HepG2 (cell line): ENCODE data around the gene SEMA3B. TPM values are rescaled to one million over a fixed set of nuclear protein-coding genes. Genes with fewer than 3 reads are reported as not detected.

Source experiments
- ARID5B ChIP-seq: IDR thresholded peaks from 2 replicates; pipeline ENCODE4 v1.4.0; 2020; ENCODE audit warnings: mild to moderate bottlenecking, missing genetic modification reagents
- DR1 ChIP-seq: sonication (generic); formaldehyde crosslinking; IDR thresholded peaks from 2 replicates; pipeline ENCODE4 v1.8.0; 2021; ENCODE audit warnings: mild to moderate bottlenecking, missing genetic modification reagents, inconsistent platforms
- ELF1 ChIP-seq: sonication (generic); formaldehyde crosslinking; IDR thresholded peaks from 2 replicates; pipeline ENCODE4 v1.4.0; 2020; ENCODE audit warnings: missing genetic modification reagents
- ELF3 ChIP-seq: IDR thresholded peaks from 2 replicates; pipeline ENCODE4 v1.6.1; 2016; ENCODE audit warnings: missing genetic modification reagents, missing compliant biosample characterization
- GABPB1 ChIP-seq: IDR thresholded peaks from 2 replicates; pipeline ENCODE4 v1.6.1; 2016; ENCODE audit warnings: mild to moderate bottlenecking, missing genetic modification reagents, moderate library complexity, missing compliant biosample characterization
- HNRNPL ChIP-seq: fragments of 200-400 bp; formaldehyde crosslinking; IDR thresholded peaks from 2 replicates; pipeline ENCODE4 v1.6.1; 2017; ENCODE audit warnings: mild to moderate bottlenecking, low read depth, low read length
- IRF9 ChIP-seq: sonication (generic); formaldehyde crosslinking; IDR thresholded peaks from 2 replicates; pipeline ENCODE4 v1.8.0; 2022; ENCODE audit warnings: missing genetic modification reagents, mild to moderate bottlenecking, borderline replicate concordance
- KAT8 ChIP-seq: IDR thresholded peaks from 2 replicates; pipeline ENCODE4 v1.6.1; 2016; ENCODE audit warnings: missing genetic modification reagents, missing compliant biosample characterization
- MTF1 ChIP-seq: sonication (generic); formaldehyde crosslinking; IDR thresholded peaks from 2 replicates; pipeline ENCODE4 v1.5.0; 2020; ENCODE audit warnings: missing genetic modification reagents
- NONO ChIP-seq, 2 experiments: fragments of 450-650 bp in 1 of 2; sonication (generic) in 1 of 2; formaldehyde crosslinking in 1 of 2; IDR thresholded peaks in 1 of 2; conservative IDR thresholded peaks in 1 of 2; 2 replicates each; pipeline versions ENCODE4 v1.6.1 to v1.8.0; 2017 to 2022; ENCODE audit warnings: mild to moderate bottlenecking in 1 of 2, missing genetic modification reagents in 1 of 2, moderate library complexity in 1 of 2
- PHF5A ChIP-seq: IDR thresholded peaks from one replicate; pipeline ENCODE4 v1.6.1; 2018; ENCODE audit warnings: low read depth, missing genetic modification reagents; ENCODE audit not compliant: unreplicated experiment
- RAD21 ChIP-seq: fragments of 450-650 bp; formaldehyde crosslinking; IDR thresholded peaks from 2 replicates; pipeline ENCODE4 v1.5.0; 2020; ENCODE audit warnings: mild to moderate bottlenecking
- RBFOX2 ChIP-seq: fragments of 200-400 bp; formaldehyde crosslinking; IDR thresholded peaks from 2 replicates; pipeline ENCODE4 v1.6.1; 2017; ENCODE audit warnings: low read depth, mild to moderate bottlenecking, low read length
- SP5 ChIP-seq: IDR thresholded peaks from 2 replicates; pipeline ENCODE4 v1.6.1; 2016; ENCODE audit warnings: low read depth, borderline replicate concordance
- TBX2 ChIP-seq: sonication (generic); formaldehyde crosslinking; IDR thresholded peaks from 2 replicates; pipeline ENCODE4 v1.5.0; 2020; ENCODE audit warnings: missing genetic modification reagents, mild to moderate bottlenecking, borderline replicate concordance
- XRCC5 ChIP-seq: fragments of 200-400 bp; formaldehyde crosslinking; optimal IDR thresholded peaks from 2 replicates; pipeline ENCODE3; 2017; ENCODE audit warnings: mild to moderate bottlenecking, low read length
- ZBTB20 ChIP-seq: sonication (generic); formaldehyde crosslinking; IDR thresholded peaks from 2 replicates; pipeline ENCODE4 v1.8.1; 2023; ENCODE audit warnings: missing genetic modification reagents, low read depth, mild to moderate bottlenecking, borderline replicate concordance
- ZBTB38 ChIP-seq: sonication (generic); formaldehyde crosslinking; IDR thresholded peaks from 2 replicates; pipeline ENCODE4 v1.5.1; 2020; ENCODE audit warnings: mild to moderate bottlenecking, missing genetic modification reagents
- ZBTB44 ChIP-seq: sonication (generic); formaldehyde crosslinking; IDR thresholded peaks from 2 replicates; pipeline ENCODE4 v1.4.0; 2020; ENCODE audit warnings: missing genetic modification reagents
- ZFX ChIP-seq: sonication (generic); formaldehyde crosslinking; IDR thresholded peaks from 2 replicates; pipeline ENCODE4 v1.4.0; 2020; ENCODE audit warnings: mild to moderate bottlenecking, low read depth, missing genetic modification reagents, moderate library complexity
- ZNF235 ChIP-seq: sonication (generic); formaldehyde crosslinking; IDR thresholded peaks from 2 replicates; pipeline ENCODE4 v1.8.1; 2023; ENCODE audit warnings: mild to moderate bottlenecking, missing genetic modification reagents, borderline replicate concordance
- ZNF30 ChIP-seq: sonication (generic); formaldehyde crosslinking; IDR thresholded peaks from 2 replicates; pipeline ENCODE4 v1.5.0; 2020; ENCODE audit warnings: mild to moderate bottlenecking, missing genetic modification reagents
- ZNF430 ChIP-seq: sonication (generic); formaldehyde crosslinking; IDR thresholded peaks from 2 replicates; pipeline ENCODE4 v1.9.0; 2021; ENCODE audit warnings: mild to moderate bottlenecking, missing genetic modification reagents
- ZNF44 ChIP-seq: sonication (generic); formaldehyde crosslinking; IDR thresholded peaks from 2 replicates; pipeline ENCODE4 v1.5.1; 2020; ENCODE audit warnings: mild to moderate bottlenecking, missing genetic modification reagents
- polyA plus RNA-seq, 8 experiments: library from polyadenylated mRNA; depleted of rRNA in 3 of 8; stranded (reverse) in 7 of 8; unstranded in 1 of 8; fragments of >200 nt; fragmentation: Illumina TruSeq in 4 of 8; extraction: Trizol in 4 of 8; gene quantifications; 2 replicates each; pipeline versions ENCODE4 v1.2.1 to v1.2.3, GENCODE V29; 2011 to 2016; ENCODE audit warnings: low read depth in 4 of 8, missing spikeins in 1 of 8, mixed read lengths in 1 of 8; ENCODE audit not compliant: insufficient read depth in 1 of 8
- total RNA-seq, 5 experiments: library from RNA; depleted of rRNA; stranded (reverse); fragments of >200 nt; fragmentation: Illumina TruSeq; extraction: Trizol; gene quantifications; 2 replicates each; pipeline ENCODE4 v1.2.3, GENCODE V29; 2016; ENCODE audit warnings: low read depth in 1 of 5

The SEMA3B gene
- total and polyA plus RNA-seq, 2 of the 13 experiments (the other 11 are each of a cell fraction or from before 2014, with no cell fraction given): 93.2 to 158 TPM

GRCh38 chr3:50245831-50246516, 23.0 kb upstream of the SEMA3B start (continued):
- TF ChIP-seq ZBTB44 (CRISPR knock-in tag): peak; percentile 39; the same call in 1 of the 2 replicates
- 0 out of 2 replicates have a peak, but pooled peaks have one; percentile 19 for TF ChIP-seq HNRNPL
- peak; percentile 85; the same call in 1 of the 2 replicates for TF ChIP-seq ZNF235 (CRISPR knock-in tag)
- 0 out of 2 replicates have a peak, but pooled peaks have one; percentile 16 for TF ChIP-seq ARID5B
- TF ChIP-seq RBFOX2: peak; percentile 44; the same call in 1 of the 2 replicates
- peak; percentile 74; the same call in 1 of the 2 replicates for TF ChIP-seq KAT8 (CRISPR knock-in tag)
- TF ChIP-seq NONO (IDR thresholded peaks at IDR 0.05): no peak
- peak; percentile 65; the same call in 1 of the 2 replicates for TF ChIP-seq NONO (CRISPR knock-in tag; conservative IDR thresholded peaks at IDR 0.05)
- TF ChIP-seq IRF9 (CRISPR knock-in tag): 0 out of 2 replicates have a peak, but pooled peaks have one; percentile 44
- TF ChIP-seq ELF3: peak; percentile 32; the same call in 1 of the 2 replicates
- TF ChIP-seq ZNF430: no peak
- TF ChIP-seq ELF1 (CRISPR knock-in tag): peak; percentile 72
- TF ChIP-seq RAD21 (CRISPR knock-in tag): peak; percentile 91
- no peak for TF ChIP-seq ZNF44 (CRISPR knock-in tag)
- 0 out of 2 replicates have a peak, but pooled peaks have one; percentile 43 for TF ChIP-seq ZBTB20 (CRISPR knock-in tag)
- TF ChIP-seq PHF5A: peak; percentile 32
- TF ChIP-seq ZBTB38: peak; percentile 69; the same call in 1 of the 2 replicates
- 0 out of 2 replicates have a peak, but pooled peaks have one; percentile 44 for TF ChIP-seq DR1
- TF ChIP-seq MTF1: no peak
- TF ChIP-seq SP5 (CRISPR knock-in tag): peak; percentile 63; the same call in 1 of the 2 replicates
- peak; percentile 47; the same call in 1 of the 2 replicates for TF ChIP-seq TBX2 (CRISPR knock-in tag)
- peak; percentile 84 for TF ChIP-seq GABPB1 (CRISPR knock-in tag)
- TF ChIP-seq XRCC5: peak; percentile 98
- TF ChIP-seq ZNF30 (CRISPR knock-in tag): no peak
- no peak; the same call in 1 of the 2 replicates for TF ChIP-seq ZFX (CRISPR knock-in tag)
